GM21447 (cell line): ENCODE measurements around the gene CCL2.
"Not testable (repeated sequence)": the region's sequence is repeated elsewhere in the genome, so short reads cannot be mapped to it uniquely, and the experiment has no call there.

Experiments
- ATAC-seq: cut with Tn5 transposase; IDR thresholded peaks from one replicate; pipeline ENCODE4 v1.9.1; 2021; ENCODE audit not compliant: unreplicated experiment

CCL2 gene

GRCh38 chr17:34254651-34255380 is at the start of gene CCL2:
CCL2 (plus strand) TSS chr17:34255285; CDS start chr17:34255350, 65 bp downstream.
- ATAC-seq, result no peak

- ATAC-seq, result no peak
Measured at GRCh38 chr17:34205401-34205800, 49.7 kb upstream of the CCL2 start.

- no peak for ATAC-seq
Measured at GRCh38 chr17:34206569-34206968, 48.5 kb upstream of the CCL2 start.

GRCh38 chr17:34207572-34207971 is 47.5 kb upstream of the CCL2 start:
- ATAC-seq, result no peak

GRCh38 chr17:34218748-34219147 is 36.3 kb upstream of the CCL2 start:
- no peak for ATAC-seq

- no peak for ATAC-seq
Measured at GRCh38 chr17:34219405-34219804, 35.7 kb upstream of the CCL2 start.

GRCh38 chr17:34220045-34220751 is 34.9 kb upstream of the CCL2 start:
- ATAC-seq, result no peak

- ATAC-seq, result no peak
Measured at GRCh38 chr17:34220752-34221395, 34.2 kb upstream of the CCL2 start.

GRCh38 chr17:34221411-34221810 is 33.7 kb upstream of the CCL2 start:
- no peak for ATAC-seq

GRCh38 chr17:34222722-34223497 is 32.2 kb upstream of the CCL2 start:
- ATAC-seq, result no peak

- ATAC-seq, result no peak
Measured at GRCh38 chr17:34225046-34225445, 30.0 kb upstream of the CCL2 start.

GRCh38 chr17:34226011-34226743 is 28.9 kb upstream of the CCL2 start:
- no peak for ATAC-seq

- no peak for ATAC-seq
Measured at GRCh38 chr17:34226744-34227034, 28.4 kb upstream of the CCL2 start.

- ATAC-seq, result not testable (repeated sequence)
Measured at GRCh38 chr17:34227293-34227692, 27.8 kb upstream of the CCL2 start.

GRCh38 chr17:34227707-34228106 is 27.4 kb upstream of the CCL2 start:
- no peak for ATAC-seq

GRCh38 chr17:34228781-34229180 is 26.3 kb upstream of the CCL2 start:
- no peak for ATAC-seq

GRCh38 chr17:34230342-34230741 is 24.7 kb upstream of the CCL2 start:
- ATAC-seq, result no peak

GRCh38 chr17:34234616-34235015 is 20.5 kb upstream of the CCL2 start:
- no peak for ATAC-seq

GRCh38 chr17:34235389-34236028 is 19.6 kb upstream of the CCL2 start:
- ATAC-seq, result no peak

GRCh38 chr17:34236281-34236892 is 18.7 kb upstream of the CCL2 start:
- ATAC-seq, result no peak
